Neural cell (in vitro differentiated cells): ENCODE data around the gene GABRA6.

ENCODE experiments used
- CTCF ChIP-seq: fragments of 450-650 bp; IDR thresholded peaks from 2 replicates; pipeline ENCODE4 v1.5.1; 2014; ENCODE audit warnings: antibody characterized with exemption, mild to moderate bottlenecking, moderate library complexity; ENCODE audit not compliant: poor library complexity, severe bottlenecking
- EP300 ChIP-seq: fragments of 450-650 bp; conservative IDR thresholded peaks from 2 replicates; pipeline ENCODE4 v1.6.1; 2014; ENCODE audit warnings: antibody characterized with exemption, mild to moderate bottlenecking, moderate library complexity; ENCODE audit not compliant: poor library complexity, severe bottlenecking
- EZH2 ChIP-seq: fragments of 200-600, 300-800 bp; shearing (Covaris generic), sonication (generic); IDR thresholded peaks from 2 replicates; pipeline ENCODE4 v1.6.1; 2014; ENCODE audit warnings: antibody characterized with exemption, low read length, borderline replicate concordance, mild to moderate bottlenecking; ENCODE audit not compliant: insufficient read depth, poor library complexity, severe bottlenecking
- MXI1 ChIP-seq: fragments of 450-650 bp; conservative IDR thresholded peaks from 2 replicates; pipeline ENCODE4 v1.6.1; 2014; ENCODE audit warnings: antibody characterized with exemption, mild to moderate bottlenecking; ENCODE audit not compliant: poor library complexity, severe bottlenecking
- POLR2AphosphoS5 ChIP-seq: IDR thresholded peaks from 2 replicates; pipeline ENCODE4 v1.6.1; 2012
- RAD21 ChIP-seq: fragments of 450-650 bp; conservative IDR thresholded peaks from 2 replicates; pipeline ENCODE4 v1.6.1; 2014; ENCODE audit warnings: antibody characterized with exemption, mild to moderate bottlenecking, moderate library complexity
- REST ChIP-seq: IDR thresholded peaks from 2 replicates; pipeline ENCODE4 v1.6.1; 2012; ENCODE audit warnings: borderline replicate concordance
- TAF1 ChIP-seq: IDR thresholded peaks from 2 replicates; pipeline ENCODE4 v1.6.1; 2012; ENCODE audit warnings: low read depth

- TF ChIP-seq CTCF (no peak), RAD21 (no peak), POLR2AphosphoS5 (no peak), EP300 (no peak), REST (no peak), TAF1 (no peak), MXI1 (no peak), EZH2 (no peak)
These were observed 40.3 kb upstream of the GABRA6 start for GRCh38 chr5:161645264-161645663.
